G401 (cell line): ENCODE results near the gene SIN3A. TPM values are rescaled to one million over a fixed set of nuclear protein-coding genes. Genes with fewer than 3 reads are reported as not detected.
"Not testable (repeated sequence)": the region's sequence is repeated elsewhere in the genome, so short reads cannot be mapped to it uniquely, and the experiment has no call there.

Source experiments
- DNase-seq: peaks from one replicate; pipeline ENCODE4 v3.0.0-alpha.2; 2015; ENCODE audit warnings: low spot score
- in situ Hi-C: cut with HindIII; loops from 2 replicates; pipeline ENCODE4 v1.10.0; 2016; ENCODE audit warnings: low sequenced_read_pairs, mixed read lengths
- total RNA-seq: library from RNA; depleted of rRNA; stranded (reverse); fragments of >200 nt; shearing (Covaris generic); gene quantifications from 2 replicates; pipeline ENCODE4 v1.2.3, GENCODE V29; 2014

SIN3A gene
- total RNA-seq, 1 experiment from 2014 or later, result 44.2 TPM

DNA sequence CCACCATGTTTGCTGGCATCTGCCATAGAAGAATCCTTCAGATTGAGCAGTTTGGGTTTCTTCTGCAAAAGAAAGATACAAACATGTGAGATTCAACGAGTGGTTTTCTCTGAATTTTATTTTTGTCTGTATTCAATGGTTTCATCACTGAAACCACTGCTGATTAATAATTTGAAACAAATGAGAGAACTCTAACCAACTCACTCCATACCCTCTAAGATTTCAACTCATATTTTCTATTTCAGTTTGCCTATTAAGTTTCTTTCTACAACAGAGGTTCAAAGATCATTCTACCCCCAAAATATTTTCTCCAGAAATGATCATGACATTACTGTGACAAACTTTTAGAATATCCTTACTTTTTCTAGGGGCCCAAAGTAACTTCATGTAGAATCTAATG lies 44.4 kb downstream of the SIN3A start:
- in situ Hi-C loops, result no loop called here
- no peak for DNase-seq

DNA sequence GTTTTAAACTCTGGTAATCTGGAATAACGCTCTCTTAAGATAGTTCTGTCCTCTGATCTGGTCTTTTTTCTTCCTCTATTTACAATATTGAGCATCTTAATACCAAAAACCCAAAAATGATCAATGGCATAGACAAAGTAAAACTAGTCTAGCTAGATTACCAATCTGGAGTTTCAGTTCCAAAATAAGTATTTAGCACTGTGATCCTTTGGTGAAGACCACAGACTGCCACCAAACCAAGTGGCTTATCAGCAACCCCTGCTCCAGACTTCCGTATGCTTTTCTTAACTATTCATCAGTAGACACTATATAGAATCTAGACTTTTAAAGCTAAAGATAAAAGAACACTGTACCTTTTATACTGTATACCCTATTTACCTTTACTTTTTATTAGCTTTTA lies 47.6 kb downstream of the SIN3A start:
- DNase-seq, result no peak
- in situ Hi-C loops, result no loop called here

DNA sequence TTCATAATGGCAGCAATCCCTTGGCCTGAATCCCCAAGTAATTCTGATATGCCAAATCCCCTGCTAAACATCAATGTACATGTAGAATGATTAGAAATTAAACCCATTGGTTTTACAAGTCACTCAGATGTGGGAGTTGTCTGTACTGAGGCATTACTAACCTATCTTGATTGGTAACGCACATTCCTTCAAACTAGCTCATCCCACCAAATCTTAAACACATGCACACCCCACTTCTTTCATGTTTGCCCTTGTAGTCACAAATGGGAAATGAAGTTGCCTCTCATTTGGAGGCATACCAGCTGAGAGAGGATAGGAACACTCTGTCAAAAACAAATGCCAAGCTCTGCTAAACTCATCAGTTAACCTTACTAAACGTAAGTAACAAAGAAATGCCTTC lies 54.0 kb downstream of the SIN3A start:
- no peak for DNase-seq
- in situ Hi-C loops, result no loop called here

DNA sequence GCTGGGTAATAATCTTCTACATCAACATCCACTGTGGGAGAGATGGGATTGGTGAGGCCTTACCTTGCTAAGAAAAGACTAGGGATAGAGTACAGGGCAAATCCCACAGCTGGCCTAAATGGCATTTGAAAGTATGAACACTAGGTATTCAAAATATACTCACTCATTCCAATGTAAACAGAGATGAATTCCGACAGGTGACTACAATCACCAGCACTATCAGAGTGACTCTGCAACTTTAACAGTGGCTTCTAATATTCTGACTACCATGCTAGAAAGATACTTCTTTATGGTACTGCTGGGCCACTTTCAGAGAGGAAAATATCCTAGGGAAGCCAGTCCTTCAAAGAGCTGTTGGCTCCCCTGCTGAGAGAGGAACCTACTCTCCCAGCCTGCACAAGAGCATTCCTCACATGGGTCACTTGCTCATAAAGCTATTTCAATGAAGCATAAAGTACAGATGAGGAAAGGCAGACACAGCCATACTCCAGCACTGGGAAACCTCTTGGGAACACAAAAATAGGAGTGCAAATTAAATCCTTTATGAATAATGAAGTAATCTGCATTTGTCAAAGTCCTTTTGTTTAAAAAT lies 61.6 kb downstream of the SIN3A start:
- no peak for DNase-seq
- in situ Hi-C loops, result no loop called here

DNA sequence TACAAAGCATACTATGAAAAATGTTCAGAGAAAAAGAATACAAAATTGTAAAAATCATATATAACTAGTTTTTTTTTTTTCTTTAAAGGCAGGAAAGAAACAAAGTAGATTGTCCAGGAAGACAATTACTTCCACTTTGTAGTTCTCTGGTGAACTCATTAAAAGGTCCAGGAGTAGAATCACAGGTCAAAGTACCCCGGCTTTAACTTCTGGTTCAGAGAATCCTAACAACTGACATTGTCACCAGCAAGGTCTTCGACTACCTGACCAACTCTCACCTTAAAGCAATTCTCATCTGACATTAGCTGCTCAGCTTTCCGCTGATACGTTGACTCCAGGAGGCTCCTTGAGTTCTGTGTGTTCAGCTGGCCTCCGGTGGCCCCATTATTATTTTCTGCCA lies 67.5 kb downstream of the SIN3A start:
- in situ Hi-C loops, result not testable (repeated sequence)

DNA sequence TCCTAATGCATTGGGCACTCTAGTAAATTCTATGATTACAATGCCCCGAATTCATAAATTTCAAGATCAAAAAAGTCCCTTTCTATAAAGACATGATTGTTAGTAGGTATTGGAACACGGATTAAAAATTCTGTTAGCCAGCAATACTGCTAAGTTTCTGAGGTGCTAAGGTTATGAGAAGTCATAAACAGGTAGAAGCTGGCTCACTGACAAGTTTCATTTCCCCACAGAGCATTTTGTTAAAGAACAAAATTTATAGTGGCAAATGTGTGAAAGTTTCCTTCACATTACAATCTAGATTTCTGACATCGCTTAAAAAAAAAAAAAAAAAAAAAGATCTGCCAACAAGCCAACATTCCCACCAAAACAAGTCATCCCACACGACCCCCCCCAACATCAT lies 70.7 kb downstream of the SIN3A start:
- in situ Hi-C loops, result no loop called here
- no peak for DNase-seq

More for the DNA sequence above, 67.5 kb downstream of the SIN3A start:
- DNase-seq, result not testable (repeated sequence)

DNA sequence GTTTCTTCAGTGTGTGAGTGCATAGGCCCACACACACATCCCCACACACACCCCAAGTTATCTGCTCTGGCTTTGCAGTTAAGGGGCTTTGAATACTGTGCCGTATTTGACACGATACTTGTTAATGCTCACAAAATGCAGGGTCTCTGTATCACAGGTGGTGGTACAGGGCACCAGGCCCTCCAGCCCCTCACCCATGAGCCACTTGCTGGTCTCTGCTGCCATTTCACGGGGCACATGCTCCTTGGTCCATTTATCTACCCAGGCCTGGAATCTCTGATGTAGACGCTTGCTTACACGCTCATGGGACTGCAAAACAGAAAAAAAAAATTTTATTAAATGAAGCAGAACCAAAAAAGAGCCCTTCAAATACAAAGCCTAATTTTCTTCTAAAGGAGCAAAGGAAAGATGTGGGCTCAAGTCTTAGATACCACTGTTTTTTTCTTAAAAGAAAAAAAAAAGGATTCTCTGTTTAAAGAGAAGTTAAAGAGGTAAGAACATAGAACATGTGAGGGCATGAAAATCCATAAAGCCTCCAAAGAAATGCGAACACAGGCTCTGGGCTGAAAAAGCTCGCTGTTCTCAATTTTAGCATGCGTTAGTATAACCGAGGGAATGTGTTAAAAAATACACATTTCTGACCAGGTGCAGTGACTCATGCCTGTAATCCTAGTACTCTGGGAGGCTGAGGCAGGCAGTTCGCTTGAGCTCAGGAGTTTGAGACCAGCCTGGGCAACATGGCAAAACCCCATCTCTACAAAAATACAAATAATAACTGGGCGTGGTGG lies 79.4 kb downstream of the SIN3A start:
- DNase-seq, result no peak
- in situ Hi-C loops, result no loop called here

DNA sequence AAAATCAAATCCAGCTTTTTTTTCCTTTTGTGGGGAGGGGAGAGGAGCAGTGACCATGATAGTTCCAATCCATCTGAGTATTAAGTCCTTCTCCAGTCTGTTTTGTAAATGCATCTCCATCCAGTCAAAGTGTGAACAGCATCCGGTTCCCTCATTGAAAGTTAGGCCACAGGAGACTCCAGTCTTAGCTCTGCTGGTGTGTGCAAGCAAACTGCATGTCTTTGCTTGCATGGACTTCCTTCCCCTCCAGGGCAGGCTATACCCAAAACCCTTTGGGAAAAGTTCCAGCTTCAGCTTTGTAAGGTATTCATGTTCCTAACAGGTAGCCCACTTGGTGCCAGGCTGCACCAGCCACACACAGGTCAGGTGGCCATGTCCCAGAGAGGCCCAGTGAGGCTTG lies 80.0 kb downstream of the SIN3A start:
- in situ Hi-C loops, result no loop called here
- no peak for DNase-seq

DNA sequence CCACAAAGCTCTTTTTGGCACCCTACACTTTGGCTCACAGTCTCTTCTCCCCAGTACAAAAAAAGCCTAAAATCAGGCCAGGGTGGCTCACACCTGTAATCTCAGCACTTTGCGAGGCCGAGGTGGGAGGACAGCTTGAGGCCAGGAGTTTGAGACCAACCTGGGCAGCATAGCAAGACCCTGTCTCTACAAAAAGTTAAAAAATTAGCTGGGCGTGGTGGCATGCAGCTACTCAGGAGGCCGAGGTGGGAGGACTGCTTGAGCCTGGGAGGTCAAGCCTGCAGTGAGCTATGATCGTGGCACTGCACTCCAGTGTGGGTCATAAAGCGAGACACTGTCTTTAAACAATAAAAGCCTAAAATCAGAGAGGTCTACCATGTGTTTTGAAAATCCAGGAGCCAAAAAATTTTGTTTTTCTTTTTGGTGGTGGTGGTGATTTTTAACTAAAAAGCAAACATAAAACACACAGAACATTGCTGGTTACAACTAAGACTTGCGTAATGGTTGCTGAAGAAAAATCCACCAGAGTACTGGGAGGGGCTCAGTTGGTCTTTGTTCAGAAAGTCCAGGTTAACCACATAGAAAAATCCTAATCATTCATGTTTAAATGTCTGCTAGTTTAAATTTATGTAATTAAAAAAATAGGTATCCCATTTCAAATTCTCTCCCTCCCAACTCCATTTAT lies 81.5 kb downstream of the SIN3A start:
- no peak for DNase-seq
- in situ Hi-C loops, result no loop called here

DNA sequence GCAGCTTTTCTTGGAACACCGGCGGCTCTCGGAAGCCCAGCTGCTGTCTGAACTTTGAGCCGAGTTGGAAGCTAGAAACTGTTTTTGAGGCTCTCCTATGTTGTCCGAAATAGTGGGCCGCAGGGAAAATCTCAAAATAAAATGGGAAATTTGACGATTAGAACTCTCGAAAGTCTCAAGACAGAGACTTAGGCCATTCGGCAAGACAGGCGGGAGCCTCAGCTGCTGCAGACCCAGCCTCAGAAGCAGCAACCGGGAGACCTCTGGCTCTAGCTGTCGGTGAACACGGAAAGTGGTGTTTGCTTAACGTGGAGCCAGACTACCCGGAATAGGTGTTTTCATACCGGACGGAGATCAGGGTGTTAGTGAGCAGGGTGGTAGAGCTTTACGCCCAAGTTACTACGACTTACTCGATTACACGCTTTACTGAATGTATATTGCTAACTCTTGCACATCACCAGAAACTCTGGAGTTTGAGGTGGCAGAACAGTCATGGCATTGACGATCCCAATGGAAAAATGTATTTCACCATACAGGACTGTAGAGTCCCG lies 82.7 kb downstream of the SIN3A start:
- in situ Hi-C loops, result no loop called here
- no peak for DNase-seq

DNA sequence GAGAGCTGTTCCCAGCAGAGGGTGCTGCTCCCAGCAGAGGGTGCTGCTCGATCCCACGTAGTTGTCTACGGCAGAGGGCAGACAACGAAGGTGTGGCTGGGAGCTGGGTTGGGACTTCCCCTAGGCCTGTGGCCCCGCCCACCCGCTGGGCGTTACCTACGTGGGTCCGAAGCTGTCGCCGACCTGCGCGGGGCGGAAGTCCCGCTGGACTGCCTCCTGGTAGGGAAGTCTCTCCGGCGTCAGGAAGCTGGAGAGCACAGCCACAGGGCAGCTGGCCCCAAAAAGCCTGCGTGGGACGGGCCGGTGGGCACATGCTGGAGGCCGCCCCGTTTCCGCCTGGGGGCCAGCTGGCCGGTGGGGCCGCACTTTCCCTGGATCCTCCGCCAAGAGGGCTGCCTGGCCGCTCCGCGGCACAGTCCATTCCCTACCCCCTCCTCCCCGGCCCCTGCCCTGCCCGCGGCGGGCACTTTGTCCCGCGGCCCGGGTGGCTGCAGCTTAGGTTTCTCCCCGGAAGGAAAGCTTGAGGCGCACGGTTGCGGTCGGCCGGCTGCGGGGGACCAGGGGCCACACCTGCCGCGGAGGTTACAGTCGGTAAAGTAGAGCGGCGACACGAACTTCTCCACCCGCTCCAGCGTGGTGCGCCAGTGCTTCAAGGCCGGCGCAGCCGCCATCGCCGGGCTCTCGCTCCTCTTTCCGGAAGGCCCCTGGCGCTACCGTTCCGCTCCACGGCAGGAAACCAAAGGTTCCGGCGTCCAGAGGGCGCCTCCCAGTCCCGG lies 83.4 kb downstream of the SIN3A start, which contains the start of gene MAN2C1:
Gene MAN2C1, minus strand, starts transcription at position 695 of the 776 bp plus-strand sequence. Its CDS starts 24 bp downstream, at position 671.
- peak; percentile 95 for DNase-seq
- in situ Hi-C loops, result no loop called here

DNA sequence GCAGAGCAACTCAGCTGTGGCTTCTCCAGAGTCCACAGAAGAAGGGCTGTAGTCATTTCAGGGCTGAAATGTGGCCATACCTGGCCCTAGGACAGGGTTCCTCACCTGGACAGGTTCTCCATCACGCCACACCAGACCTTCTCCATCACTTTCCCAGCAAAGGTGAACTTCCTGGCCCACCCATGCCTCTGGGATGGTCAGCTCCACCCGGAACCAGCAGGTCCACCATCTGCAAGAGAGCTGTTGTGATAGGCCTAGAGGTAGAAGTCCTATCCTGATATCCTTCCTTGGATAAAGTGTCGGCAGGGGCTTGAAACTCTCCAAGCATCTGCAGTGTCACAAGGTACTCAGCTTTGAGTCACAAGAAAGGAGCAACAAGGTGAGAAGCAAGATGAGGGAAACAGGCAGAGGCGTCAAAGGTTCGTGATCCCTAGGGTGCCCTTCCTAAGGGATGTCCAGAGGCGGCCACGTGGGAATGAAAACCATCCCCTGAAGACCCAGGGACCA lies 84.0 kb downstream of the SIN3A start:
- DNase-seq, result no peak
- in situ Hi-C loops, result no loop called here

DNA sequence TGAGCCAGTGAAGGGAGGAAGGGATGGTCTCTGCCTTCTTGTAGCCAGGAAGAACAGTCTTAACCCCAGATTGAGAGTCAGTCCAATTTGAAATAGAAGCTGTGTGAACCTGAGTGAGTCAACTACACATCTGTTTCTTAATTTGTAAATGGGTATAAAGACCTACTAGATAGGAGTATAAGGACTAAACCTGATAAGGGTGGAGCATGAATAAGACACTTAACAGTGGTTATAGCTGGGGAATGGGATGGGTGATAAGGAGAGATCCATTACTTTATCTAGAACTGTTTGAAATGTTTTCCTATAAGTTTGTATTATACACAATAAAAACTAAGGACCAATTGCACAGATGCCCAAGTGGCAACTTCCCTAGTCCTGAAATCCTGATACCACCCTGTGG lies 84.5 kb downstream of the SIN3A start:
- in situ Hi-C loops, result no loop called here
- no peak for DNase-seq

DNA sequence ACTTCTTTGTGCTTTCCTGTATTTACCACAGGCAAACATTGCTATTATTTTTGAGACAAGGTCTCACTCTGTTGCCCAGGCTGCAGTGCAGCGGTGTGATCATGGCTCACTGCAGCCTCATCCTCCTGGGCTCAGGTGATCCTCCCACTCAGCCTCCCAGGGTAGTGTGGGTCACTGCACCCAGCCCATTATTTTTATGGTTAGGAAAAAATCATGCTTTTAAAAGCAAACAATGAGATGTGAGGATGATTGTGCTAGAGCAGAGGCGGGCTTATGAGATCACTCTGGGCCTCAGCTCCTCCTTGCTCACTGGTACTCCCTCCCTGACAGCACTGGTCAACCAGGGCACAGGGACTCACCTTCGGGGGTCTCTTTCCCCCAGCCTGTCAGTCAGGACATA lies 85.3 kb downstream of the SIN3A start:
- no peak for DNase-seq
- in situ Hi-C loops, result no loop called here

DNA sequence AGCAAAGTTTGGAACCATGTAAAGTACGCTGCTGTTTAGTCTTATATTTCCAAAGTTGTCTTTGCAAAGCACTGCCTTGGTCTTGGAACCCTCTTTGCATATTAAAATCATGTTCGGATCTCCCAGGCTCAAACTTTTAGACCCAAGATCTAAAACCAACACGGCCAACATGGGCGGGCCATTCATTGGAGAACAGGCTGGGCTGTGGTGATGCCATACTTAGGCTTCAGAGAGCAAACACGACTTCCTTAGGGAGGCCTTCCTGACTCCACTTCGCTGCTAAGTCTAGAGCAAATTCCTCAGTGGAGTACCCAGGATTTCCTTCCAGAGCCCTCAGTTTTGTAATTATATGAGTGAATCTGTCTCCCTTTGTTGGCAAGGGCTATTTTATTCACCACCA lies 86.6 kb downstream of the SIN3A start:
- in situ Hi-C loops, result no loop called here
- no peak for DNase-seq

DNA sequence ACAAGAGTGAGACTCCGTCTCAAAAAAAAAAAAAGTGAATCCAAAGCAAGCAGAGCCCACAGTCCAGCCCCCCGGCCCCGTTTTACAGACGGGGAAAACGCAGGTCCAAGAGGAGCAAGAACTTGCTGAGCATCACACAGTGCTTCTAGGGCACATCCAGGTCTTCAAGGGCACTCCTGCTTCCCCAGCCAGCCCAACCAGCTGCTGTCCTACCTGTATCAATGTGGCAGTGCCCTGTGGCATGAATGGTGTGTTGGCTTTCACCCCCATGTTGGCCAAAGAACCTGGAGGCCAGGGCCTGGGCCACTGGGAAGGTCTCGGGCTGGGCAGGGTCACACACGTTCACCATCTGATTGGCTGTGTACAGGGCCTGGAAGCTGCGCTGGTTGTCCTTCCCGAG lies 87.7 kb downstream of the SIN3A start:
- in situ Hi-C loops, result no loop called here
- DNase-seq, result no peak

DNA sequence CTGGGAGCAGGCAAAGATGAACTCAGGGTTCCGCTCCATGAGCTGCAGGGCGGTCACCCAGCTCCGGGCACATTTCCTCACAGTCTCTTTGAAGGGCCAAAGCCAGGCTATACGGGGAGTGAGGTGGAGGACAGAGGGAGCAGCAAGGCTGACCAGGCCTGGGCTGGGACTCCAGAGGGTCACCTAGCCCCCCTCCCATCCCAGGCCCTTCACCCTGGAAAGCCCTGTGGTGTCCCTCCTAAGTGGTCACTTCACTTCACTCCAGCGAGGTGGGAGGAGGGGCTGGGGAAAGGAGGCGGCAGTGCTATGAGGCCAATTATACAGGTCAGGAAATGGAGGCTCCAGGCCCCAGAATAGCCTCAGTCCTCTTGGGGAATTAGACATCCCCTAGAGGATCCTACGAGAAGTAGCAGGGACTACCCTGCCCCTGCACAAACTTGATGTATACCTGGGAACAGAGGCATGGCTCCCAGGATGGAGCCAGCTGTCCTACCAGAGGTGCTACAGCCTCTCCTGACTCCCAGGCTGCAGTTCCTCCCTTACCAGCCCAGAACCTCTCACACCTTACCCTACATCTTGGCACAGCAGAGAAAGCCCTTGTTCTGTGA lies 88.7 kb downstream of the SIN3A start:
- DNase-seq, result no peak
- in situ Hi-C loops, result no loop called here

DNA sequence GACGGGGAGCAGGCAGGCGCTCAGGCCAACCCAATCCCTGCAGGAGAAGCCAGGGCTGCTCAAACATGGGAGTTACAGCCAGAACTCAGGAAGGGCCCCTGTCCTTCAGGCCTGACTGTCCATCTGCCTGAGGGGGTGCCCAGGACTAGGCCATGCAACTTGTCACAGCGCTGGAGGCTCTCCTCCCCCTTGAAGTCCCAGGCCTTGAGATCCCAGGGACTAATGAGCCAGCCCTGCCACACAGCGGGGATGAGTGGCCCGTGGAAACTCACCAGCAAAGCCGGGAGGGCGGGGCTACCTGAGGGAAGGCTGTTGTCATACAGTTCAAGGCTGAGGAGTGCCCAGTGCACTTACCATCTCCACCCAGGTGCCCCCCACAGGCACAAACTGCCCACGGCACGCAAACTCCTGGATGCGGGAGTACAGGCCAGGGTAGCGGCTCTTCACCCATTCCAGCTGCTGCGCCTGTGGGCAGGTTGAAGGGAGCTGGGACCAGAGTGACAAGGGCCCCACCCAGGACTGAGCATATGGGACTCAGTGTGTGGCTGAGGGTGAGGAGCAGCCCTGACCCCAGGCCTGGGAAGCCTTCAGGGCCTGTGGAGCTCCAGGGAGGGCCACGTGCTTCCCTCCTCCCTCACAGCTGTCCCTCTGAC lies 89.4 kb downstream of the SIN3A start:
- in situ Hi-C loops, result no loop called here
- no peak for DNase-seq
